ENCODE results near the gene CENPF. TPM values are rescaled to one million over a fixed set of nuclear protein-coding genes. Genes with fewer than 3 reads are reported as not detected.

Gene CENPF
- total RNA-seq, 1 experiment from 2014 or later: 156 TPM

DNA sequence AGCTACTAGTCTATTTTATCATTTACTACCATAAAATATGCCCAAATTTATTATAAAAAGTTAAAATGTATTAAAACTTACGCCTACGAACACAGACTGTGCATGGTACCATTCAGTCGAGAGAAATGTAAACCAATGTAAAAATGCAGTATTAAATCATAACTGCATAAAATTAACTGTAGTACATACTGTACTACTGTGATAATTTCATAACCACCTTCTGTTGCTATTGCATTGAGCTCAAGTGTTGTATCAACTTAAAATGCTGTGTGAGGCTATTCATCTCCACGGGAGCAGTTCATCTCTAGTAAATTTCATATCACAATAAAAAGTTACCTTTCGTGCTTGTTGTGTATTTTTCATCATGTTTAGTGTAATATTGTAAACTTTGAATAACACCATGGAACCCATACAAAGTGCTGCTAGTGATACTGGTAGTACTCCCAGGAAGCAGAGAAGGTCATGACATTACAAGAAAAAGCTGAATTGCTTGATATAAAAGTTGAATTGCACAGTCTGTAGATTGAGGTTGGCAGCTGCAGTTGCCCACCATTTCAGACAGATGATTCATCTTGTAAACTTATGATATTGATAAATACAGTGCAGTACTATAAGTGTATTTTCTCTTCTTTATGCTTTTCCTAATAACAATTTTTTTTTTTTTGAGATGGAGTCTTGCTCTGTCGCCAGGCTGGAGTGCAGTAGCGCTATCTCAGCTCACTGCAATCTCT is 19.0 kb upstream of the CENPF start:
- no peaks in the 10 kb centered on the region for H4K20me1 ChIP-seq (ENCODE audit: insufficient read depth)
- no TSS peak for BruUV-seq (replicated peaks)

DNA sequence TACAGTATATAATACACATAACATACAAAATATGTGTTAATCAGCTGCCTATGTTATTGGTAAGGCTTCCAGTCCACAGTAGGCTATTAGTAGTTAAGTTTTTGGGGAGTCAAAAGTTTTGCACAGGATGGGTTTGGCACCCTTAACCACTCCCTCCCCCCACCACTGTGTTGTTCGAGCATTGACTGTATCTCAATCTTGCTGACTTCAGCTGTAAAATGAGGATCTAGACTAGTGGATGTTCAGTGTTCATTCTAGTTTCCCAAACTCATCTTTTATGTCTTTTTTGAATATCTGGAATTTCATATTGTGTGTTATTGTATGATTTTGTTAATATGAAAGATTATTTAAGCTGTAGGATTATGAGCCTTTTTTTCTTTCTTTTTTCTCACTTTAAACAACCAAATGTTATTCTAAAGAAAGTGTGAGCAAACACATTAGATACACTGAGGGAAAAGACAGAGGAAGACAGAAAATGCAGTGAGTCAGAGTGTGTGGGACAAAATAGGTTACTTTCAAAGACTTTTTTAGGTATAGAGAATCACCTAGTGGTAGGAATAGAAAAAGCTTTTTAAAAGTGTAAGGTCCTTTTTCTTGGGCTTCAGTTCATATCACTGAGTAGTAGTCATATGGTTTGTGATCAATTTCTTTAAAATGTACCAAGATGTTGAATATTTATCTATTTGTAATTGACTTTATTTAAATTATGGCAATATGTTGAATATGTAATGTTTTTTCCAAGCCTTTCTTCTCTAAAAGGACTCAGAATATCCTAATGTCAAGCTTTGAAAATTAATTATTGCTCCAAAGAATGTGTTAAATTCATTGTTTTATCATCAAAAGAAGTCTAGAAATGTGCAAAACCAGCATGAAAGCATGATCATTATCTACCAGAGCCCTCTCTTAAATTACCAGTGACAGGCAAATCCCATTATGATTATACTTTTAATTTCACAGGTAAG is 17.9 kb upstream of the CENPF start:
- H3K27ac ChIP-seq: no peak overlapping the region
- TF ChIP-seq, protein P1, sequence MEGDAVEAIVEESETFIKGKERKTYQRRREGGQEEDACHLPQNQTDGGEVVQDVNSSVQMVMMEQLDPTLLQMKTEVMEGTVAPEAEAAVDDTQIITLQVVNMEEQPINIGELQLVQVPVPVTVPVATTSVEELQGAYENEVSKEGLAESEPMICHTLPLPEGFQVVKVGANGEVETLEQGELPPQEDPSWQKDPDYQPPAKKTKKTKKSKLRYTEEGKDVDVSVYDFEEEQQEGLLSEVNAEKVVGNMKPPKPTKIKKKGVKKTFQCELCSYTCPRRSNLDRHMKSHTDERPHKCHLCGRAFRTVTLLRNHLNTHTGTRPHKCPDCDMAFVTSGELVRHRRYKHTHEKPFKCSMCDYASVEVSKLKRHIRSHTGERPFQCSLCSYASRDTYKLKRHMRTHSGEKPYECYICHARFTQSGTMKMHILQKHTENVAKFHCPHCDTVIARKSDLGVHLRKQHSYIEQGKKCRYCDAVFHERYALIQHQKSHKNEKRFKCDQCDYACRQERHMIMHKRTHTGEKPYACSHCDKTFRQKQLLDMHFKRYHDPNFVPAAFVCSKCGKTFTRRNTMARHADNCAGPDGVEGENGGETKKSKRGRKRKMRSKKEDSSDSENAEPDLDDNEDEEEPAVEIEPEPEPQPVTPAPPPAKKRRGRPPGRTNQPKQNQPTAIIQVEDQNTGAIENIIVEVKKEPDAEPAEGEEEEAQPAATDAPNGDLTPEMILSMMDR (conservative IDR thresholded peaks at IDR 0.05): peak; percentile 86
- no peak for TF ChIP-seq EZH2 (IDR thresholded peaks at IDR 0.05; ENCODE audit: low read depth)
- ChIA-PET CTCF (interaction anchor here (0.7 to 2.8 kb wide), 2 partner anchors 151 to 253 kb away, joined by 3 to 18 read pairs; no protein-coding TSS in a partner anchor), POLR2A (ENCODE audit: unreplicated experiment) (interaction anchor here (0.6 kb wide), 2 partner anchors 33 to 34 kb away, joined by 3 to 12 read pairs; partner anchors contain the start of gene PTPN14)
- no peaks in the 10 kb centered on the region for H3K36me3 ChIP-seq (ENCODE audit: low read depth)
- DNase-seq: peak in 1 of 2 experiments; percentile 73
- no peak overlapping the region for H2AFZ ChIP-seq
- intact Hi-C loops (cut with micrococcal nuclease; ENCODE audit: unreplicated experiment): loop anchor here (1.0 to 10.0 kb wide), 8 partner anchors 33 to 368 kb away; no protein-coding TSS in a partner anchor
- peaks cover 30% of the 10 kb centered on the region for H3K4me1 ChIP-seq (replicated peaks; ENCODE audit: insufficient read depth)
- H3K79me2 ChIP-seq (ENCODE audit: low read depth): no peaks in the 10 kb centered on the region
- no peaks in the 10 kb centered on the region for H3K9me2 ChIP-seq (ENCODE audit: insufficient read depth)
- H3K4me2 ChIP-seq: no peak overlapping the region
- no peaks in the 10 kb centered on the region for H4K20me1 ChIP-seq (ENCODE audit: insufficient read depth)
- H3K4me3 ChIP-seq: no peak overlapping the region
- BruUV-seq (replicated peaks): no TSS peak
- no peaks in the 10 kb centered on the region for H3K9me3 ChIP-seq (ENCODE audit: insufficient read depth, low read depth)
- 0 out of 2 replicates have a peak, but pooled peaks cover 5% of the 10 kb centered on the region for H3F3A ChIP-seq (ENCODE audit: insufficient read depth, low read depth)
- no peaks in the 10 kb centered on the region for H3K27me3 ChIP-seq (ENCODE audit: insufficient read depth, low read depth)

More for the DNA sequence above, 19.0 kb upstream of the CENPF start:
- CTCF ChIA-PET: interaction anchor here (2.8 kb wide), 1 partner anchor 252 kb away, joined by 18 read pairs; no protein-coding TSS in a partner anchor
- Histone ChIP-seq H3K79me2 (ENCODE audit: low read depth) (no peaks in the 10 kb centered on the region), H3K4me2 (no peak overlapping the region), H3K9me2 (ENCODE audit: insufficient read depth) (no peaks in the 10 kb centered on the region), H3K27ac (no peak overlapping the region), H3K4me1 (replicated peaks; ENCODE audit: insufficient read depth) (peaks cover 30% of the 10 kb centered on the region), H3K27me3 (ENCODE audit: insufficient read depth, low read depth) (no peaks in the 10 kb centered on the region), H3K4me3 (no peak overlapping the region), H3K9me3 (ENCODE audit: insufficient read depth, low read depth) (no peaks in the 10 kb centered on the region), H3F3A (ENCODE audit: insufficient read depth, low read depth) (0 out of 2 replicates have a peak, but pooled peaks cover 5% of the 10 kb centered on the region), H2AFZ (no peak overlapping the region), H3K36me3 (ENCODE audit: low read depth) (no peaks in the 10 kb centered on the region)
- TF ChIP-seq, protein P1 (conservative IDR thresholded peaks at IDR 0.05): no peak
- TF ChIP-seq EZH2 (IDR thresholded peaks at IDR 0.05; ENCODE audit: low read depth): no peak
- POLR2A ChIA-PET (ENCODE audit: unreplicated experiment): interaction anchor here (0.6 kb wide), 3 partner anchors 31 to 234 kb away, joined by 6 to 12 read pairs (median 6); partner anchors contain the start of gene PTPN14
- intact Hi-C loops (cut with micrococcal nuclease; ENCODE audit: unreplicated experiment): loop anchor here (2.0 to 10.0 kb wide), 2 partner anchors 59 to 109 kb away; no protein-coding TSS in a partner anchor
- DNase-seq: no peak

DNA sequence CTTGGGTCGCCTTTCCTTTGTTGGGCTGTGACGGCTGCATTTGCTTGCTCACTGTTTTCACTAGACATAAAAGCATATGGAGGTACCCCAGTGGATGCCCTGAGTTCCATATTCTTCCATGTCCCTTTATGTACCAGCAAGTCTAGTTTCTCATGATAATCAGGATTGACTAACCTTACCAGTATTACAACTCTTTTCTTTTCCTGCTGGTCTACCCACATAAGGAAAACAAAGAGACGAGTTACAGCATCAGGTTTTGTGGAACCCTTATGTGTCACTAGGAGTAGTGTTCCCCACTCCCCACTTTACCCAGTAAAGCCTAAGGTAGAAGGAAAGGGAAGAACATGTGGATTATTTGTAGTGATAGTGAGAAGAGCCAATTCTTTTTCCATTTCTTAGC is 16.4 kb upstream of the CENPF start:
- Histone ChIP-seq H4K20me1 (ENCODE audit: insufficient read depth) (no peaks in the 10 kb centered on the region), H2AFZ (no peak overlapping the region), H3K79me2 (ENCODE audit: low read depth) (no peaks in the 10 kb centered on the region), H3K36me3 (ENCODE audit: low read depth) (no peaks in the 10 kb centered on the region), H3K4me2 (no peak overlapping the region), H3K4me3 (no peak overlapping the region), H3K27ac (no peak overlapping the region), H3K9me2 (ENCODE audit: insufficient read depth) (no peaks in the 10 kb centered on the region), H3K27me3 (ENCODE audit: insufficient read depth, low read depth) (no peaks in the 10 kb centered on the region), H3K4me1 (replicated peaks; ENCODE audit: insufficient read depth) (peaks cover 19% of the 10 kb centered on the region), H3F3A (ENCODE audit: insufficient read depth, low read depth) (0 out of 2 replicates have a peak, but pooled peaks cover 5% of the 10 kb centered on the region), H3K9me3 (ENCODE audit: insufficient read depth, low read depth) (no peaks in the 10 kb centered on the region)
- intact Hi-C loops (cut with micrococcal nuclease; ENCODE audit: unreplicated experiment): loop anchor here (5.0 to 10.0 kb wide), 2 partner anchors 112 to 369 kb away; no protein-coding TSS in a partner anchor
- TF ChIP-seq, protein P1 (conservative IDR thresholded peaks at IDR 0.05): no peak
- CTCF ChIA-PET: interaction anchor here (2.8 kb wide), 1 partner anchor 254 kb away, joined by 18 read pairs; no protein-coding TSS in a partner anchor
- BruUV-seq (replicated peaks): no TSS peak
- DNase-seq: no peak
- POLR2A ChIA-PET (ENCODE audit: unreplicated experiment): interaction anchor here (0.7 kb wide), 1 partner anchor 97 kb away, joined by 3 read pairs; no protein-coding TSS in a partner anchor

Measured in PC-9 (cell line).